Islet precursor cell (in vitro differentiated cells): ENCODE results near the gene CMAS.
"Not testable (repeated sequence)": the region's sequence is repeated elsewhere in the genome, so short reads cannot be mapped to it uniquely, and the experiment has no call there.

Source experiments
- DNase-seq: peaks from one replicate; pipeline ENCODE4 v3.0.0-alpha.2; 2018

CMAS gene

DNA sequence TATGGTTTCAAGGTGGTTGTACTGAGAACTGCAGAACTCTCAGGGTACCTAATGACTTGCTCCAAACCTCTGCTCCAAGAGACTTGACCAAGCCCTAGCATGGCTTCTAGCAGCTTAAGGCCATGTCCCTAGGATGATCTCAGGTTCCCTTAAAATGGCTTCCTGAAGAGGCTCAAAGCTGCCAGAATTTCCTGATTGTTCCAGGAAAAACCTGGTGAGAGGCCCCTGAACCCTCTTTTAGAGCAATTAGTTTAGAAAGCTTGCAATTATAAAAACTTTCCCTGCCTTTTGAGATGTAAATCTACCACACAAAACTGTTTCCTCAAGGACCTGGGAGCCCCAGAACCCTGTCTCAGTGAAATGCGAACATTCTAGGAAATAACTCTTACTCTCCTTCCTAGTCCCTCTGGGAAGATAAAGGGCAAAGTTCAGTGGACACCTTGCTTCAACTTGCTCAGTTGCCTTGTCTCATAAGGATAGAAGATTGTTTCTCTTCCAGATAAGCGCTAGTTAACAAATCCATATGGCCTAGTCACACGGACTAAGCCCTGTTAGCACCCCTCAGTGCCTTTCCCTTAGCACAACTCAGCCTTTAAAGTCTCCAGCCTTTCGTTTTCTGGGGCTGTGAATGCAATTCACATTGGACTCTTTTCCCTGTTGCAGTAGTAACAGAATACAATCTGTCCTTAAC, 2.5 kb downstream of the CMAS start:
- no peak for DNase-seq

DNA sequence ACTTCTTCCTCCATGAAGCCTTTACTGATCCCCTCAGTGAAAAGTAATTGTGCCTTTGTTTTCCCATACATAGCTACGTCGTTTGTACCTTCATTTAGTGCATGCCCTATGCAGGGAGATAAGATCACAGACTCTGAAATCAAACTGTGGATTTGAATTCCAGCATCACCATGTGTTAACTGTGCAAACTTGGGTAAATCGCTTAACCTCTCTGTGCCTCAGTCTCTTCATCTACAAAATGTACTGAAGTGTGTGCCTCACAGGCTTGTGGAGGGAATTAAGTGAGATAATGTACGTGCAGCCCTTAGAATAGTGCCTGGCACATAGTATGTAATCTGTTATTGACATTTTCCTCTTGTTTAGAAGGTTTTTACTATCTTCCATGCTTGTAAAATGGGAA, 4.1 kb downstream of the CMAS start:
- no peak for DNase-seq

GRCh38 chr12:22051114-22051698, 5.2 kb downstream of the CMAS start:
- DNase-seq, result no peak

- DNase-seq, result not testable (repeated sequence)
Measured at GRCh38 chr12:22052994-22053393, 7.0 kb downstream of the CMAS start.

GRCh38 chr12:22054155-22054554, 8.1 kb downstream of the CMAS start:
- no peak for DNase-seq

DNA sequence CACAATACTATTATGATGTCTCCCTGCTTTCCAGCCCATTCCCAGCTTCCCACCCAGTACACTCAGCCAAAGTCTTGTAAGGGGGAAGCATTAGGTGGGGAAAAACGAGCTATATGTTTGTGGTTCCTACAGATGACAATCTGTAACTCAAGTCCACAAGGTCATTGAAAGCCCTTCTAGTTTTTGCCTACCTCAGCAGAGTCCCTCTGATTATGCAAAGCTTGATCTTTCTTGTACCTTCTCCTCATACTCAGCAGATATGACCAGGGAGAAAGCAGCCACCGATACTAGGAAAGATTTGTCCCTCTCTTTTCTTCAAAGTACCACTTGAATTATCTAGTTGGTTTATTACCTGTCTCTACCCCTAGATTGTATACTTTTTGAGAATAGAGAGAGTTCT, 10.6 kb downstream of the CMAS start:
- no peak for DNase-seq

DNA sequence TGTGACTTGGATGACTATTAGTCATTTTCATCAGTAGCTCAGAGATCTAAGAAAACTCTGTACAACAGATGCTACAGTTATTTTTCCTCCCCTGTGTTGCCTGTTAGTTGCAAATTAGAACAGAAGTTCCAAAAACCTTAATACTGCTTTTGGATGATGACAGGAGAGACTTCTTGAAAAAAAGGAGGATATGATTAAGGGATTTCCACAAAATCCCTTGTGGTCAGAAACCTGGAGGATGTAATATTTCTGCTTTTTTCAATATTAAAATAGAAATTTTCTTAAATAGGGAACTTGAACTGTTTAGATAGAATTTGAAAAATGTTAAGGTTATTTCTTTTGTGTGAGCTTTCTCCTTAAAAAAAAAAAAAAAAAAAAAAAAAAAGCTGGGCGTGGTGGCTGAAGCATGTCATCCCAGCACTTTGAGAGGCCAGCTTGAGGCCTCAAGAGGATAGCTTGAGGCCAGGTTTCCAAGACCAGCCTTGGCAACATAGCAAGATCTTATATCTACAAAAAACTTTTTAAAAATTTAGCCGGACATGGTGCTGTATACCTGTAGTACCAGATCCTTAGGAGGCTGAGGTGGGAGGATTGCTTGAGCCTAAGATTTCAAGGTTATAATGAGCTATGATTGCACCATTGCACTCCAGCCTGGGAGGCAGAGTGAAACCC, 14.1 kb downstream of the CMAS start:
- DNase-seq, result no peak

- DNase-seq, result no peak
Measured at GRCh38 chr12:22064968-22065367, 18.9 kb downstream of the CMAS start.

DNA sequence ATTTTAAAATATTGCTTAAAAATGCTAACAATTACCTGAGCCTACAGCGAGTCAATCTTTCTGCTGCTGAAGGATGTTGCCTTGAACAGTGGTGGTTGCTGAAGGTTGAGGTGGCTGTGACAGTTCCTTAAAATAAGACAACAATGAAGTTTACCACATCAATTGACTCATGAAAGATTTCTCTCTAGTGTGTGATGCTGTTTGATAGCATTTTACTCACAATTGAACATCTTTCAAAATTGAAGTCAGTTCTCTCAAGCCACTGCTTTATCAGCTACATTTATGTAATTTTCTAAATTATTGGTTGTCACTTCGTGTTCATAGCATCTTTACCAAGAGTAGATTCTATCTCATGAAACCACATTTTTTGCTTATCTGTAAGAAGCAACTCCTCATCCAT, 20.3 kb downstream of the CMAS start:
- DNase-seq, result no peak

GRCh38 chr12:22069851-22070250, 23.8 kb downstream of the CMAS start:
- DNase-seq, result no peak

- DNase-seq, result no peak
Measured at GRCh38 chr12:22082190-22082701, 36.2 kb downstream of the CMAS start.

DNA sequence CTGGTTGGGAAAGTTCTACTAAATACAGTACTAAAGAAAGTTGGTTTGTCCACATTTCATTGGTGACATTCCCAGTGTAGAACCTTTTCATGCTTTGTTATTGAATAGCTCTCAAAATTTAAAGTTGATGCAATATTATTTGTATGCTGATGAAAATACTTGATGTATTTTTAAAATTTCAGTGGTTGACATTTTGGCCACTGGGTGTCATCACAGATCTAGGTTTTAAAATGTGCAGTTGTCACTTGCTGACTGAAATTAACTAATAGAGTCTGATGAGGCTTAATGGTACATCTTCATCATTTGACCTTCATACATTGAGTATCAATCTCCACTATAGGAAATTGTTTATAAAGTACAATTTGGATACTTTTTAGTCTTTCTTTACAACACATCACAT, 37.1 kb downstream of the CMAS start:
- no peak for DNase-seq

GRCh38 chr12:22084852-22085251, 38.8 kb downstream of the CMAS start:
- DNase-seq, result no peak

DNA sequence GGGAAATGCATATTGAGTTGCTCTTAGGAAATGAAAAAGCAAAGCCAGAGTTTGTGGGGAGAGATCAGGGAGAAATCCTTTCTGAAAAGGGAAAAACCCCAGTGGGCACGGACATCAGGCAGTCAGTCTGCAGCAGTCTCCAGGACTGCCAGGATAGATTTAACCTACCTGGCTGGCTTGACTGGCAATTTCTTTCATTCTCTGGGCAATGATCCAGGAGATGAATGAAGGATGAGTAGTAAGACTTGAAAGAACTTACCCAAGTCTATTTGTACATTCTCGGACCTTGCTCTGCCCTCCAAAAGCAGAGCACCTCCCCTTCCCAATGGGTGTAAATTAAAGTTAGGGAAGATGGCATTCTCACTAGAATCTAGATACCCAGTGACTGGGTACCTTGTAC, 42.9 kb downstream of the CMAS start:
- DNase-seq, result no peak

- no peak for DNase-seq
Measured at GRCh38 chr12:22089486-22089885, 43.5 kb downstream of the CMAS start.

GRCh38 chr12:22099062-22099461, 53.0 kb downstream of the CMAS start:
- DNase-seq, result not testable (repeated sequence)

- peak; percentile 80 for DNase-seq
Measured at GRCh38 chr12:22100958-22101748, 55.1 kb downstream of the CMAS start.

- DNase-seq, result peak; percentile 59
Measured at GRCh38 chr12:22101749-22102243, 55.8 kb downstream of the CMAS start.

- DNase-seq, result no peak
Measured at GRCh38 chr12:22103418-22103817, 57.4 kb downstream of the CMAS start.

DNA sequence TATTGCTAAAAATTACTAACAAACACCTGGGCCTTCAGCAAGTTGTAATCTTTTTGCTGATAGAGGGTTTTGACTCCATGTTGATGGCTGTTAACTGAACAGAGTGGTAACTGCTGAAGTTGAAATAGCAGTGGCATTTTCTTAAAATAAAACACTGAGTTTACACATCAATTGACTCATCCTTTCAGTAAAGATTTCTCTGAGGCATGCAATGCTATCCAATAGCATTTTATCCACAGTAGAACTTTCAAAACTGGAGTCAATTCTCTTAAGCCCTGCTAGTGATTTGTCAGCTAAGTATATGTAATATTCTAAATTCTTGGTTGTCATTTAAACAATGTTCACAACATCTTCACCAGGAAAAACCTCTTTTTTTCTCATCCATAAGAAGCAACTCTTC, 59.5 kb downstream of the CMAS start:
- DNase-seq, result no peak

DNA sequence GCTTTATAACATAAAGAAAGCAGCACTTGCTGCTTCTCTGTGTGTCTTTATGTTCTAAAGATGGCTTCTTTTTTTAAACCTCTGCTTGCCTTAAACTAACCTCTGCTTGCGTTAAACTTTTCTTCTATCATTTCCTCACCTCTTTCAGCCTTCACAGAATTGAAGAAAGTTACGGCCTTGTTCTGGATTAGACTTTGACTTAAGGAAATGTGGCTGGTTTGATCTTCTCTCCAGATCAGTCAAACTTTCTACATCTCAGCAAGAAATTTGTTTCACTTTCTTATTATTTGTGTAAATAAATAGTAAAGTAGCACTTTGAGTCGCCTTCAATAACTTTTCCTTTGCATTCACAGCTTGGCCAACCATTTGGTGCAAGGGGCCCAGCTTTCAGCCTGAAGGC, 64.2 kb downstream of the CMAS start:
- no peak for DNase-seq
